ENCODE data around the gene PPM1J.
A peak's percentile ranks its signal among the peaks of the same experiment; 100 is the strongest.

PPM1J gene

DNA sequence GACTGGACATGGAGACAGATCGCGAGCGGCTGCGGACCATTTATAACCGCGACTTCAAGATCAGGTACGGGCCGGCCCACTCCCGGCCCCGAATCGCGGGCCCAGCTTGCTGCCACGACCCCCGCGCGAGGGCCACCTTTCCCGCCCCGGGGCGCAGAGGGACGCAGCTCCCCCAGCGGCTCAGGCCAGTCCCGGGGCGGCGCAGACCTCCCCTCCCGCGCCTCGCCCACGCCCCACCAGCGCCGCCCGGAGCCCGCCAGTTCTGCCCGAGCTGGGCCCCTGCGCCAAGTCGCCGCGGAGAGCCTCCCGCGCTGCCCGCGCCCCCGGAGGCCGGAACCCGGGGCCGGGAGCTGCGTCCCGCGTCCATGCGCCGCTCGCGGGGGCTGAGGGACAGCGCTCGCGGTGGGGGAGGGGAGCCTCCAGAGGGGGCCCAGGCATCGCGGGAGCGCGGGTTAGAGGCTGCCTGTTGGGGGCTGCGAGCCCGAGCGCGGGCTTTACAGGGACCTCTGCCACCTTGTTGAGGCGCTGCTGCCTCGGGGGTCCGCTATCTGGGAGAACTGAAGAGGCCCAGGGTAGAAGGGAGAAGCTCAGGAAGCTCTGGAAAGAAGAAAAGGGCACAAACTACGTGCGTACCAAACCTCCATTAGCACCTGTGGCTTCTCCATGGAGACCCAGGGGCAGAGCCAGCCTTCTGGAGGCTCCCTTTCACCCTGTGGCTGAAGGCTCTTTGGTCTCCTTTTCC lies 40.0 kb downstream of the PPM1J start:
- peak overlapping the region; percentile 40 for H2AFZ ChIP-seq (ENCODE audit: low read depth, low read length, severe bottlenecking)

DNA sequence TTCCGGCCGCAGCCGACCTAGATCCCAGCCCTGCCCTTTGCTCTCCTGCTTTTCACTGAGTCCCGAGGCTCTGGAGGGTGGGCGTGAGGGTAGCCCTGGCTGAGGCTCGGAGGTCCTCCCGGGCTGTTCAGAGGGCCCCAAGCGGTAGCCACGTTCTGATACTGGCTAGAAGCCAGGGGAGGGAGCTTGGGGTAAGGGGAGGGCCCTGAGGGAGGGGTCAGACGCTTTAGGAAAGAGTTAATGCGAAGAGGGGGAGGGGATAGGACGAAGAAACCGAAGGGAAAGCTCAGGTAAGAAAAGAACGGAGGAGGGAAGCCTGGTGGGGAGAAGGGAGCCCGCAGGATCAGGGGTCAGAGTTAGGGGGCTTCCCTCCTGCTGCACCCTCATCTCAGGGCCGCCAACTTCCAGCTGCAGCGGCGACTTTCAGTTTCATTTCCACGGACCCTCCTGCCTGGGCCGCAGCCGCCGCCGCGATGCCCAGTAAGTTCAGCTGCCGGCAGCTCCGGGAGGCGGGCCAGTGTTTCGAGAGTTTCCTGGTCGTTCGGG lies 40.6 kb downstream of the PPM1J start, which contains the start of gene MOV10:
MOV10 (plus strand) TSS at position 220 of the 546 bp plus-strand sequence; CDS start at position 474, 254 bp downstream.
- TF ChIP-seq, protein P1, sequence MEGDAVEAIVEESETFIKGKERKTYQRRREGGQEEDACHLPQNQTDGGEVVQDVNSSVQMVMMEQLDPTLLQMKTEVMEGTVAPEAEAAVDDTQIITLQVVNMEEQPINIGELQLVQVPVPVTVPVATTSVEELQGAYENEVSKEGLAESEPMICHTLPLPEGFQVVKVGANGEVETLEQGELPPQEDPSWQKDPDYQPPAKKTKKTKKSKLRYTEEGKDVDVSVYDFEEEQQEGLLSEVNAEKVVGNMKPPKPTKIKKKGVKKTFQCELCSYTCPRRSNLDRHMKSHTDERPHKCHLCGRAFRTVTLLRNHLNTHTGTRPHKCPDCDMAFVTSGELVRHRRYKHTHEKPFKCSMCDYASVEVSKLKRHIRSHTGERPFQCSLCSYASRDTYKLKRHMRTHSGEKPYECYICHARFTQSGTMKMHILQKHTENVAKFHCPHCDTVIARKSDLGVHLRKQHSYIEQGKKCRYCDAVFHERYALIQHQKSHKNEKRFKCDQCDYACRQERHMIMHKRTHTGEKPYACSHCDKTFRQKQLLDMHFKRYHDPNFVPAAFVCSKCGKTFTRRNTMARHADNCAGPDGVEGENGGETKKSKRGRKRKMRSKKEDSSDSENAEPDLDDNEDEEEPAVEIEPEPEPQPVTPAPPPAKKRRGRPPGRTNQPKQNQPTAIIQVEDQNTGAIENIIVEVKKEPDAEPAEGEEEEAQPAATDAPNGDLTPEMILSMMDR (IDR thresholded peaks at IDR 0.05; ENCODE audit: insufficient read depth, low read length, poor library complexity, severe bottlenecking) = no peak
- TF ChIP-seq EZH2phosphoT487 (conservative IDR thresholded peaks at IDR 0.05; ENCODE audit: low read length) = no peak
- peaks cover 27% of the 10 kb centered on the region for H3F3A ChIP-seq (ENCODE audit: insufficient read depth)
- H3K4me3 ChIP-seq (ENCODE audit: insufficient read depth, low read length, poor library complexity, severe bottlenecking) = peak within 1 kb of the TSS; percentile 48
- H3K27me3 ChIP-seq (ENCODE audit: low read length) = no peaks in the 10 kb centered on the region
- H2AFZ ChIP-seq (ENCODE audit: low read depth, low read length, severe bottlenecking) = peak within 1 kb of the TSS; percentile 40
- H3K36me3 ChIP-seq (ENCODE audit: low read length) = peaks cover 18% of the 10 kb centered on the region; the same call in 1 of the 2 replicates
- H3K79me2 ChIP-seq (ENCODE audit: insufficient read depth, low read length) = no peaks in the 10 kb centered on the region
- no peak within 1 kb of the TSS for H3K27ac ChIP-seq (ENCODE audit: low read depth, low read length)
- H3K4me2 ChIP-seq (ENCODE audit: low read depth, low read length, poor library complexity, severe bottlenecking) = peak within 1 kb of the TSS; percentile 69
- peak within 1 kb of the TSS; percentile 55 for H3K9ac ChIP-seq (ENCODE audit: low read length)
- H3K9me3 ChIP-seq (ENCODE audit: insufficient read depth, low read length) = no peaks in the 10 kb centered on the region
- no peaks in the 10 kb centered on the region for H4K20me1 ChIP-seq (ENCODE audit: low read depth, low read length)
- H3K9me2 ChIP-seq (replicated peaks; ENCODE audit: insufficient read depth, low read length) = no peaks in the 10 kb centered on the region

More for the DNA sequence above, 40.0 kb downstream of the PPM1J start:
- no peak overlapping the region for H3K27ac ChIP-seq (ENCODE audit: low read depth, low read length)
- H3K36me3 ChIP-seq (ENCODE audit: low read length) = peaks cover 13% of the 10 kb centered on the region; the same call in 1 of the 2 replicates
- peak overlapping the region; percentile 69 for H3K4me2 ChIP-seq (ENCODE audit: low read depth, low read length, poor library complexity, severe bottlenecking)
- no peaks in the 10 kb centered on the region for H3K9me3 ChIP-seq (ENCODE audit: insufficient read depth, low read length)
- peak overlapping the region; percentile 48 for H3K4me3 ChIP-seq (ENCODE audit: insufficient read depth, low read length, poor library complexity, severe bottlenecking)
- no peaks in the 10 kb centered on the region for H3K79me2 ChIP-seq (ENCODE audit: insufficient read depth, low read length)
- peak overlapping the region; percentile 55 for H3K9ac ChIP-seq (ENCODE audit: low read length)
- H3F3A ChIP-seq (ENCODE audit: insufficient read depth) = peaks cover 27% of the 10 kb centered on the region
- TF ChIP-seq EZH2phosphoT487 (conservative IDR thresholded peaks at IDR 0.05; ENCODE audit: low read length) = no peak
- TF ChIP-seq, protein P1 (IDR thresholded peaks at IDR 0.05; ENCODE audit: insufficient read depth, low read length, poor library complexity, severe bottlenecking) = no peak
- no peaks in the 10 kb centered on the region for H3K27me3 ChIP-seq (ENCODE audit: low read length)
- no peaks in the 10 kb centered on the region for H3K9me2 ChIP-seq (replicated peaks; ENCODE audit: insufficient read depth, low read length)
- no peaks in the 10 kb centered on the region for H4K20me1 ChIP-seq (ENCODE audit: low read depth, low read length)

GRCh38 chr1:112673592-112674439 lies 41.3 kb downstream of the PPM1J start:
- peak overlapping the region; percentile 55 for H3K9ac ChIP-seq (ENCODE audit: low read length)
- H3K4me2 ChIP-seq (ENCODE audit: low read depth, low read length, poor library complexity, severe bottlenecking) = peak overlapping the region; percentile 69
- H3F3A ChIP-seq (ENCODE audit: insufficient read depth) = peaks cover 31% of the 10 kb centered on the region
- H3K79me2 ChIP-seq (ENCODE audit: insufficient read depth, low read length) = no peaks in the 10 kb centered on the region
- TF ChIP-seq EZH2phosphoT487 (conservative IDR thresholded peaks at IDR 0.05; ENCODE audit: low read length) = no peak
- TF ChIP-seq, protein P1 (IDR thresholded peaks at IDR 0.05; ENCODE audit: insufficient read depth, low read length, poor library complexity, severe bottlenecking) = peak; percentile 28
- H3K9me2 ChIP-seq (replicated peaks; ENCODE audit: insufficient read depth, low read length) = no peaks in the 10 kb centered on the region
- peaks cover 22% of the 10 kb centered on the region; the same call in 1 of the 2 replicates for H3K36me3 ChIP-seq (ENCODE audit: low read length)
- no peak overlapping the region for H2AFZ ChIP-seq (ENCODE audit: low read depth, low read length, severe bottlenecking)
- H3K9me3 ChIP-seq (ENCODE audit: insufficient read depth, low read length) = no peaks in the 10 kb centered on the region
- no peak overlapping the region for H3K27ac ChIP-seq (ENCODE audit: low read depth, low read length)
- no peaks in the 10 kb centered on the region for H4K20me1 ChIP-seq (ENCODE audit: low read depth, low read length)
- peak overlapping the region; percentile 48 for H3K4me3 ChIP-seq (ENCODE audit: insufficient read depth, low read length, poor library complexity, severe bottlenecking)
- H3K27me3 ChIP-seq (ENCODE audit: low read length) = no peaks in the 10 kb centered on the region
